MM.1S (cell line): Measurements from ENCODE around the gene ZNF823.

Experiments used
- CTCF ChIP-seq: fragments of 300-600 bp; sonication (generic); IDR thresholded peaks from 2 replicates; pipeline ENCODE4 v1.5.1; 2016; ENCODE audit warnings: antibody characterized with exemption, low read length, mixed read lengths
- EZH2 ChIP-seq: fragments of 300-600 bp; sonication (generic); optimal IDR thresholded peaks from 2 replicates; pipeline ENCODE3; 2017; ENCODE audit warnings: low read depth, mild to moderate bottlenecking, antibody characterized with exemption, low read length, mixed read lengths
- EZH2phosphoT487 ChIP-seq: fragments of 300-600 bp; sonication (generic); IDR thresholded peaks from 2 replicates; pipeline ENCODE4 v1.6.1; 2018; ENCODE audit warnings: antibody characterized with exemption, low read length

- TF ChIP-seq EZH2 = no peak
- TF ChIP-seq EZH2phosphoT487 = no peak
- no peak for TF ChIP-seq CTCF
Measured at GRCh38 chr19:11783767-11784166, 45.0 kb upstream of the ZNF823 start.
